Upper lobe of left lung (tissue), 6 donors: ENCODE results near the gene NFASC. TPM values are rescaled to one million over a fixed set of nuclear protein-coding genes. Genes with fewer than 3 reads are reported as not detected.

Source experiments
- ATAC-seq, 2 donors: fragments of 200-7000 bp; cut with Tn5 transposase; one replicate each; pipeline ENCODE4 v1.9.1; 2022; ENCODE audit warnings: mild to moderate bottlenecking in 2 of 2, moderate library complexity in 2 of 2; ENCODE audit not compliant: low FRiP score in 2 of 2
- DNase-seq, 2 donors: peaks; one replicate each; pipeline ENCODE4 v3.0.0-alpha.2; 2019 to 2020
- H3K27ac ChIP-seq, 4 donors: fragments of 200-600 bp; sonication (generic); one replicate each; pipeline ENCODE4 v1.5.1; 2016 to 2019
- H3K27me3 ChIP-seq, 4 donors: fragments of 200-600 bp; sonication (generic); one replicate each; pipeline ENCODE4 v1.5.1; 2017 to 2019
- H3K36me3 ChIP-seq, 4 donors: fragments of 200-600 bp; sonication (generic); one replicate each; pipeline ENCODE4 v1.5.1; 2016 to 2019
- H3K4me1 ChIP-seq, 4 donors: fragments of 200-600 bp; sonication (generic); one replicate each; pipeline ENCODE4 v1.5.1; 2018 to 2019
- H3K4me3 ChIP-seq, 4 donors: fragments of 200-600 bp; sonication (generic); one replicate each; pipeline ENCODE4 v1.5.1; 2017 to 2019; ENCODE audit warnings: mild to moderate bottlenecking in 2 of 4, moderate library complexity in 1 of 4
- H3K9me3 ChIP-seq, 4 donors: fragments of 200-600 bp; sonication (generic); one replicate each; pipeline ENCODE4 v1.5.1; 2018 to 2019
- EP300 ChIP-seq, 4 donors: sonication (generic); formaldehyde crosslinking; IDR thresholded peaks; one replicate each; pipeline ENCODE4 v1.5.1; 2017; ENCODE audit warnings: antibody characterized with exemption in 4 of 4, control low read depth in 2 of 4
- POLR2A ChIP-seq, 4 donors: fragments of 450-650 bp; IDR thresholded peaks; one replicate each; pipeline ENCODE4 v1.5.1; 2016 to 2017; ENCODE audit warnings: antibody characterized with exemption in 4 of 4, mild to moderate bottlenecking in 2 of 4
- POLR2AphosphoS5 ChIP-seq, 2 donors: sonication (generic); formaldehyde crosslinking; IDR thresholded peaks; one replicate each; pipeline ENCODE4 v1.5.1; 2017; ENCODE audit warnings: antibody characterized with exemption in 2 of 2
- WGBS, 2 donors: methylation state at CpG; one replicate each; pipeline ENCODE4 v1.1.5; 2017 to 2018; 5-methylcytosine and 5-hydroxymethylcytosine counted together
- total RNA-seq, 6 donors: library from RNA; depleted of rRNA in 4 of 6; stranded (reverse); fragments of >200 nt in 4 of 6; gene quantifications; one replicate each; pipeline versions ENCODE4 v1.1.0 to v1.2.1, GENCODE V29; 2016 to 2021
- TF ChIP-seq, protein P1 (sequence below), 6 experiments: fragments of 450-650 bp in 4 of 6; fragments of 200-600 bp in 2 of 6; sonication (generic) in 2 of 6; IDR thresholded peaks; one replicate each; pipeline ENCODE4 v1.5.1; 2016 to 2019; ENCODE audit warnings: antibody characterized with exemption in 6 of 6
- donor health status: DM: no; HTN: no; CAD: no; lungs with moderate emphysema.
- donor health status: DM: no; HTN: yes; CAD: no; lungs with severe emphysema.

The NFASC gene
- total RNA-seq, 6 donors from 2014 or later: 5.5 to 16.8 (median 6.9) TPM

DNA sequence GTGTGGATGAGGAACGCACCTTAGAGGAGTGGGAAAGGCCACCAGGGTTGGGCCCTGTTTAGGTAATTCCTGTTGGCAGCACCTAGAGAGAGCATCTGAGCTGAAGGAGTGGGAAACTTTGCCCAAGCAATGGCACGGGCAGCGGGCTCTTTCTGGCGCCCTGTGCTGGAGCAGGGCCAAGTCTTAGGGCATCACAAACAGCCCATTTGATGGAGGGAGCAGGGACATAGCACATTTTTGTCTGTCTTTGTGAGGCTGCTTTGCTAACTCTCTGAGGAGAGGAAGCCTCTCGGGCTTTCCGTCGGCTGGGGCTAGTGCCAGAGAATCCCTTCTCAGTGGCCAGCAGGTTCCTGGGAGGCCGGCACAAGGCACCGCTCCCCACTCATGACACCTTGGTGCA is 149.8 kb downstream of the NFASC start:
- no peak overlapping the region for H3K4me3 ChIP-seq
- H3K9me3 ChIP-seq: no peaks in the 10 kb centered on the region
- WGBS, 2 donors: 93% methylated on average over 3 to 9 of the region's 9 CpGs
- no peaks in the 10 kb centered on the region for H3K36me3 ChIP-seq
- TF ChIP-seq, protein P1, sequence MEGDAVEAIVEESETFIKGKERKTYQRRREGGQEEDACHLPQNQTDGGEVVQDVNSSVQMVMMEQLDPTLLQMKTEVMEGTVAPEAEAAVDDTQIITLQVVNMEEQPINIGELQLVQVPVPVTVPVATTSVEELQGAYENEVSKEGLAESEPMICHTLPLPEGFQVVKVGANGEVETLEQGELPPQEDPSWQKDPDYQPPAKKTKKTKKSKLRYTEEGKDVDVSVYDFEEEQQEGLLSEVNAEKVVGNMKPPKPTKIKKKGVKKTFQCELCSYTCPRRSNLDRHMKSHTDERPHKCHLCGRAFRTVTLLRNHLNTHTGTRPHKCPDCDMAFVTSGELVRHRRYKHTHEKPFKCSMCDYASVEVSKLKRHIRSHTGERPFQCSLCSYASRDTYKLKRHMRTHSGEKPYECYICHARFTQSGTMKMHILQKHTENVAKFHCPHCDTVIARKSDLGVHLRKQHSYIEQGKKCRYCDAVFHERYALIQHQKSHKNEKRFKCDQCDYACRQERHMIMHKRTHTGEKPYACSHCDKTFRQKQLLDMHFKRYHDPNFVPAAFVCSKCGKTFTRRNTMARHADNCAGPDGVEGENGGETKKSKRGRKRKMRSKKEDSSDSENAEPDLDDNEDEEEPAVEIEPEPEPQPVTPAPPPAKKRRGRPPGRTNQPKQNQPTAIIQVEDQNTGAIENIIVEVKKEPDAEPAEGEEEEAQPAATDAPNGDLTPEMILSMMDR (IDR thresholded peaks at IDR 0.05): no peak
- TF ChIP-seq POLR2A (IDR thresholded peaks at IDR 0.05) (no peak), EP300 (IDR thresholded peaks at IDR 0.05) (no peak), POLR2AphosphoS5 (IDR thresholded peaks at IDR 0.05) (no peak)
- ATAC-seq (no peak), DNase-seq (no peak)
- no peaks in the 10 kb centered on the region for H3K27me3 ChIP-seq
- no peaks in the 10 kb centered on the region for H3K4me1 ChIP-seq
- H3K27ac ChIP-seq: no peak overlapping the region

DNA sequence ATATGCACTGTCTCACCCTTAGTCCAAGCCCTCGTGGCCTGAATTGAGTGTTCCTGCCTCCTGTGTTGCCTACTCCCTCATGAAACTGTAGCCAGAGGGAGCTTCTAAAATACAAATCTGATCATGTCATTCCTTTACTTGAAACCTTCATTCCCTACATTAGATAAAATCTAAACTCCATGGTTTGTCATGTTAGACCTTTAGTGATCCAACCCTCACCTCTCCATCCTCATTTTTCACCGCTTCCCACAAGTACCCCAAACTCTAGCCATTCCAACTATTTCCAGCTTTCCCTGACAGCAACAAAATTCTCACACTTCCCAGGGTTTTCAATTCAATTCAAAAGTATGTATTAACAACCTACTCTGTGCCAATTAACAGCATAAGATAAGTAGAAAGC is 154.0 kb downstream of the NFASC start:
- Histone ChIP-seq H3K27ac (no peak overlapping the region), H3K36me3 (no peaks in the 10 kb centered on the region), H3K4me1 (no peaks in the 10 kb centered on the region), H3K4me3 (no peak overlapping the region), H3K9me3 (no peaks in the 10 kb centered on the region), H3K27me3 (no peaks in the 10 kb centered on the region)
- 83 to 91% methylated on average over 2 of the region's 2 CpGs for WGBS, 2 donors
- ATAC-seq (no peak), DNase-seq (no peak)
- TF ChIP-seq, protein P1 (IDR thresholded peaks at IDR 0.05): no peak
- no peak for TF ChIP-seq POLR2A (IDR thresholded peaks at IDR 0.05)
- TF ChIP-seq EP300 (IDR thresholded peaks at IDR 0.05): no peak
- no peak for TF ChIP-seq POLR2AphosphoS5 (IDR thresholded peaks at IDR 0.05)

DNA sequence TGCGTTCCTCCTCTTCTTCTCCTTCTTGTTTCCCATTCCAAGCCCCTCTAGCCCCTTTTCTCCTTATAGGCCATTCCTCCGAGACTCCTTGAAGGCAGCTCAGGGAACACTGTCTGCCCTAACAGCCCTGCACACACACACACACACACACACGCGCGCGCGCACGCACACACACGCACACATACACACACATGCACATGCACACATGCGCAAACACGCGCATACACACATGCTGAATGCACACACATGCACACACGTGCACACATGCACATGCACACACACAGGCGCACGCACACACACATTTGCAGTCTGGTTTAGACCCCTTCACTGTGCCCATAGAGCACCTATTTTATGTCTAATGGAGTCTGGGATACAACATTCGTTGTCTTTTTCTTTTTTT is 154.6 kb downstream of the NFASC start:
- H3K27me3 ChIP-seq: no peaks in the 10 kb centered on the region
- TF ChIP-seq, protein P1 (IDR thresholded peaks at IDR 0.05): no peak
- TF ChIP-seq POLR2AphosphoS5 (IDR thresholded peaks at IDR 0.05) (no peak), POLR2A (IDR thresholded peaks at IDR 0.05) (no peak), EP300 (IDR thresholded peaks at IDR 0.05) (no peak)
- WGBS, 2 donors: 84 to 85% methylated on average over 16 of the region's 16 CpGs
- no peaks in the 10 kb centered on the region for H3K9me3 ChIP-seq
- no peak overlapping the region for H3K4me3 ChIP-seq
- no peaks in the 10 kb centered on the region for H3K36me3 ChIP-seq
- ATAC-seq: no peak
- no peak for DNase-seq
- no peak overlapping the region for H3K27ac ChIP-seq
- H3K4me1 ChIP-seq: no peaks in the 10 kb centered on the region

DNA sequence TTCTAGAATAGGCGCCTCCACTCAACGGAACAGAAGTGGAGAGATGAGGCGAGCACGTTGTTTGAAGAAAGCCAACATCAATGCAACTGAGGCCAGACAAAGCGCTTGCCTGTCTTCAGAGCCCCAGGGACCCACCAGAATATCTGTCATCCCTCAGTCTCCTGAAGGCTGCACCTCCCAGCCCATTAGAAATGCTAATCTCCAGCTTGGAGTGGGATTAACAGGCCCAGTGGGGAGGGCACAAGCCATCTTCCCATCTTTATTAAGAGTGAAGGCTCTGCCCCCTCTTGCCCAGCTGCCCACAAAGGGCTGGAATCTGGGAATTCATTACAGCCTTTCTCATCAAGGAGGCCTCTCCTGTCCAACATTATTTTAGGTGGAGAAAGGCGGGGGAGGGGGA is 155.5 kb downstream of the NFASC start:
- DNase-seq: no peak
- H3K4me1 ChIP-seq: no peaks in the 10 kb centered on the region
- H3K27ac ChIP-seq: no peak overlapping the region
- WGBS, 2 donors: 69 to 76% methylated on average over 6 of the region's 6 CpGs
- H3K4me3 ChIP-seq: no peak overlapping the region
- H3K36me3 ChIP-seq: no peaks in the 10 kb centered on the region
- H3K9me3 ChIP-seq: no peaks in the 10 kb centered on the region
- TF ChIP-seq POLR2A (IDR thresholded peaks at IDR 0.05) (no peak), EP300 (IDR thresholded peaks at IDR 0.05) (no peak)
- TF ChIP-seq, protein P1 (IDR thresholded peaks at IDR 0.05): no peak
- ATAC-seq: no peak
- no peaks in the 10 kb centered on the region for H3K27me3 ChIP-seq

DNA sequence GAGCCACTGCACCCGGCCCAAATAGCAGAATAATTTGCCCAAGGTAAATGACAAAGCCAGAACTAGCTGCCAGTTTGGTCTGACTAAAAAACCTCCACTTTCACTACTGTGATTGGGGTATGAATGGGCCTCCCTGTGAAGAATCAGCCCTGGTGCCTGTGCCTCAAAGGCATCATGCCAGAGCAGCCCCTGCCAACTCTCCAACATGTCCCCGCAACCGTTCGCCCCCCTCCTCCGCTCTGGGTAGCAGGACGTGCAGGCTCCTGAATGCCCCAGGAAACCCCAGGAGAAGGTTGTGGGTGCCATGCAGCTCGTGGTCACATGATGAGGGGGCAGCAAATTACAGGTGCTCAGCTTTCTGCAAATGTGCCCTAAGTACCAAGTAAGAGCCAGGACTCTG is 157.7 kb downstream of the NFASC start:
- H3K27me3 ChIP-seq: no peaks in the 10 kb centered on the region
- no peak overlapping the region for H3K27ac ChIP-seq
- 72 to 77% methylated on average over 6 to 7 of the region's 7 CpGs for whole genome bisulfite sequencing, 2 donors
- ATAC-seq (no peak), DNase-seq (no peak)
- H3K9me3 ChIP-seq: no peaks in the 10 kb centered on the region
- no peaks in the 10 kb centered on the region for H3K4me1 ChIP-seq
- H3K4me3 ChIP-seq: no peak overlapping the region
- no peak for TF ChIP-seq EP300 (IDR thresholded peaks at IDR 0.05)
- TF ChIP-seq, protein P1 (IDR thresholded peaks at IDR 0.05): no peak
- TF ChIP-seq POLR2AphosphoS5 (IDR thresholded peaks at IDR 0.05): no peak
- no peak for TF ChIP-seq POLR2A (IDR thresholded peaks at IDR 0.05)
- no peaks in the 10 kb centered on the region for H3K36me3 ChIP-seq
